ENCODE data around the gene XYLT1. TPM values are rescaled to one million over a fixed set of nuclear protein-coding genes. Genes with fewer than 3 reads are reported as not detected.
A peak's percentile ranks its signal among the peaks of the same experiment; 100 is the strongest.

Gene XYLT1
- total RNA-seq, 3 donors from 2014 or later (not counting 1 experiment from before 2014, with no cell fraction given): 40.9 to 55.5 (median 43.8) TPM

- H3K27ac ChIP-seq (ENCODE audit: low read length): no peak overlapping the region
- Mint-ChIP-seq H3K27ac (peak overlapping the region in 1 of 2 donors; percentile 64), H3K4me3 (no peak overlapping the region), H3K4me1 (peaks cover 73 to 79% of the 10 kb centered on the region in 2 donors), H3K27me3 (ENCODE audit: low read depth in 2 of 2) (no peaks in the 10 kb centered on the region), H3K9me3 (no peaks in the 10 kb centered on the region), H3K36me3 (no peaks in the 10 kb centered on the region)
- peak; percentile 62 to 75 (median 66) for ATAC-seq
- no peaks in the 10 kb centered on the region for H3K9me3 ChIP-seq (ENCODE audit: control insufficient read depth, insufficient read depth, low read length)
- peaks cover 60% of the 10 kb centered on the region for H3K4me1 ChIP-seq (ENCODE audit: control insufficient read depth, insufficient read depth, low read length)
- peak in 1 of 2 donors; percentile 37 for DNase-seq
- no peak for TF ChIP-seq CTCF (IDR thresholded peaks at IDR 0.05)
- 73% methylated on average over 14 of the region's 17 CpGs for WGBS (ENCODE audit: insufficient coverage)
- H3K27me3 ChIP-seq (ENCODE audit: control insufficient read depth, insufficient read depth, low read length): no peaks in the 10 kb centered on the region
- no peak overlapping the region for H3K4me3 ChIP-seq (ENCODE audit: low read length)
- no peaks in the 10 kb centered on the region for H3K36me3 ChIP-seq (ENCODE audit: control insufficient read depth, insufficient read depth, low read length)
- intact Hi-C loops (cut with micrococcal nuclease): no loop called here
Observed at GRCh38 chr16:17375461-17376304, 95.1 kb downstream of the XYLT1 start.

GRCh38 chr16:17374668-17375255 is 96.0 kb downstream of the XYLT1 start:
- WGBS (ENCODE audit: insufficient coverage): 55% methylated on average over 1 of the region's 3 CpGs
- Mint-ChIP-seq H3K27ac (peak overlapping the region in 1 of 2 donors; percentile 64), H3K4me1 (peaks cover 78 to 80% of the 10 kb centered on the region in 2 donors), H3K9me3 (no peaks in the 10 kb centered on the region), H3K27me3 (ENCODE audit: low read depth in 2 of 2) (no peaks in the 10 kb centered on the region), H3K36me3 (no peaks in the 10 kb centered on the region), H3K4me3 (peak overlapping the region; percentile 17)
- TF ChIP-seq CTCF (IDR thresholded peaks at IDR 0.05): no peak
- DNase-seq: no peak
- ATAC-seq: no peak
- intact Hi-C loops (cut with micrococcal nuclease): no loop called here
- Histone ChIP-seq H3K27ac (ENCODE audit: low read length) (no peak overlapping the region), H3K27me3 (ENCODE audit: control insufficient read depth, insufficient read depth, low read length) (no peaks in the 10 kb centered on the region), H3K9me3 (ENCODE audit: control insufficient read depth, insufficient read depth, low read length) (no peaks in the 10 kb centered on the region), H3K36me3 (ENCODE audit: control insufficient read depth, insufficient read depth, low read length) (no peaks in the 10 kb centered on the region), H3K4me3 (ENCODE audit: low read length) (no peak overlapping the region), H3K4me1 (ENCODE audit: control insufficient read depth, insufficient read depth, low read length) (peaks cover 69% of the 10 kb centered on the region)

GRCh38 chr16:17373533-17373932 is 97.2 kb downstream of the XYLT1 start:
- H3K9me3 ChIP-seq (ENCODE audit: control insufficient read depth, insufficient read depth, low read length): no peaks in the 10 kb centered on the region
- no peak for DNase-seq
- Mint-ChIP-seq H3K4me1 (peaks cover 80 to 82% of the 10 kb centered on the region in 2 donors), H3K36me3 (no peaks in the 10 kb centered on the region), H3K27ac (peak overlapping the region; percentile 10 to 83), H3K27me3 (ENCODE audit: low read depth in 2 of 2) (no peaks in the 10 kb centered on the region), H3K4me3 (no peak overlapping the region), H3K9me3 (no peaks in the 10 kb centered on the region)
- no peak for ATAC-seq
- intact Hi-C loops (cut with micrococcal nuclease): no loop called here
- peaks cover 72% of the 10 kb centered on the region for H3K4me1 ChIP-seq (ENCODE audit: control insufficient read depth, insufficient read depth, low read length)
- no peak overlapping the region for H3K4me3 ChIP-seq (ENCODE audit: low read length)
- H3K27ac ChIP-seq (ENCODE audit: low read length): no peak overlapping the region
- 100% methylated on average over 2 of the region's 3 CpGs for WGBS (ENCODE audit: insufficient coverage)
- H3K36me3 ChIP-seq (ENCODE audit: control insufficient read depth, insufficient read depth, low read length): no peaks in the 10 kb centered on the region
- TF ChIP-seq CTCF (IDR thresholded peaks at IDR 0.05): no peak
- no peaks in the 10 kb centered on the region for H3K27me3 ChIP-seq (ENCODE audit: control insufficient read depth, insufficient read depth, low read length)

Data from natural killer cell (primary cell).